IMR-90 (cell line): ENCODE data around the gene SARS2. TPM values are rescaled to one million over a fixed set of nuclear protein-coding genes. Genes with fewer than 3 reads are reported as not detected.

Experiments used
- ATAC-seq: fragments of 200-7000 bp; cut with Tn5 transposase; 2 replicates; pipeline ENCODE4 v1.9.1; 2020; ENCODE audit warnings: low read depth, mild to moderate bottlenecking, moderate library complexity
- BruUV-seq: library from RNA; stranded (reverse); fragments of 400-500 nt; replicated peaks from 2 replicates; lab custom pipeline; 2021; lab: Mats Ljungman, UMichigan
- CTCF ChIA-PET: fragments of 300-600 bp; formaldehyde crosslinking; extraction: SDS; loops from one replicate; lab custom pipeline; 2021; ENCODE audit warnings: antibody characterized with exemption; lab: Yijun Ruan, JAX
- POLR2A ChIA-PET: fragments of 300-600 bp; sonication (Branson Sonifier 250); formaldehyde crosslinking; loops from one replicate; lab custom pipeline; 2022; ENCODE audit warnings: antibody characterized with exemption; ENCODE audit not compliant: unreplicated experiment; lab: Charles Lee
- DNase-seq: peaks from one replicate; pipeline ENCODE4 v3.0.0; 2013
- H2AFZ ChIP-seq: replicated peaks from 2 replicates; pipeline ENCODE3; 2013; ENCODE audit warnings: low read length, mild to moderate bottlenecking; ENCODE audit not compliant: poor library complexity
- H2AK5ac ChIP-seq: 2 replicates; pipeline ENCODE4 v1.6.1; 2013; ENCODE audit warnings: low read depth, low read length, inconsistent platforms
- H2AK9ac ChIP-seq: replicated peaks from 2 replicates; pipeline ENCODE3; 2013; ENCODE audit warnings: mild to moderate bottlenecking, low read depth, low read length, moderate library complexity; ENCODE audit not compliant: poor library complexity
- H2BK120ac ChIP-seq: 2 replicates; pipeline ENCODE4 v1.6.1; 2013; ENCODE audit warnings: low read depth, low read length, inconsistent platforms
- H2BK15ac ChIP-seq: 3 replicates; pipeline ENCODE4 v1.6.1; 2013; ENCODE audit warnings: low read depth, low read length, inconsistent platforms
- H2BK20ac ChIP-seq: 2 replicates; pipeline ENCODE4 v1.6.1; 2013; ENCODE audit warnings: low read depth, mild to moderate bottlenecking, inconsistent platforms, low read length, moderate library complexity
- H2BK5ac ChIP-seq: 2 replicates; pipeline ENCODE4 v1.6.1; 2013; ENCODE audit warnings: mild to moderate bottlenecking, low read depth, low read length, inconsistent platforms; ENCODE audit not compliant: poor library complexity, severe bottlenecking
- H3K14ac ChIP-seq: replicated peaks from 2 replicates; pipeline ENCODE4 v1.6.1; 2013; ENCODE audit warnings: low read depth, low read length, inconsistent platforms
- H3K18ac ChIP-seq: 2 replicates; pipeline ENCODE4 v1.6.1; 2013; ENCODE audit warnings: low read depth, low read length, control low read depth
- H3K23ac ChIP-seq: 2 replicates; pipeline ENCODE4 v1.6.1; 2013; ENCODE audit warnings: low read depth, low read length, inconsistent platforms
- H3K27ac ChIP-seq: 2 replicates; pipeline ENCODE4 v1.5.1; 2013; ENCODE audit warnings: mild to moderate bottlenecking, control low read depth, low read length; ENCODE audit not compliant: insufficient read depth
- H3K27me3 ChIP-seq: 2 replicates; pipeline ENCODE4 v1.6.1; 2013; ENCODE audit warnings: low read length; ENCODE audit not compliant: control insufficient read depth, insufficient read depth
- H3K36me3 ChIP-seq: 2 replicates; pipeline ENCODE4 v1.6.1; 2013; ENCODE audit warnings: low read length, mixed read lengths; ENCODE audit not compliant: control insufficient read depth, insufficient read depth
- H3K4ac ChIP-seq: 2 replicates; pipeline ENCODE4 v1.6.1; 2013; ENCODE audit warnings: low read depth, low read length, inconsistent platforms
- H3K4me1 ChIP-seq: 2 replicates; pipeline ENCODE4 v1.6.1; 2013; ENCODE audit warnings: low read length, mixed read lengths; ENCODE audit not compliant: control insufficient read depth, insufficient read depth
- H3K4me2 ChIP-seq: 2 replicates; pipeline ENCODE4 v1.6.1; 2013; ENCODE audit warnings: low read depth, mild to moderate bottlenecking, control low read depth, low read length, moderate library complexity
- H3K4me3 ChIP-seq: 2 replicates; pipeline ENCODE4 v1.5.1; 2013; ENCODE audit warnings: low read depth, mild to moderate bottlenecking, control low read depth, low read length, moderate library complexity; ENCODE audit not compliant: insufficient read depth
- H3K56ac ChIP-seq: 2 replicates; pipeline ENCODE4 v1.6.1; 2013; ENCODE audit warnings: low read length, inconsistent platforms; ENCODE audit not compliant: insufficient read depth; ENCODE audit errors: extremely low read depth
- H3K79me1 ChIP-seq, 2 experiments: 2 replicates each; pipeline ENCODE4 v1.6.1; 2013; ENCODE audit warnings: low read length in 2 of 2, inconsistent platforms in 1 of 2, low read depth in 1 of 2
- H3K9ac ChIP-seq: 2 replicates; pipeline ENCODE4 v1.6.1; 2013; ENCODE audit warnings: low read depth, low read length, control low read depth
- H3K9me1 ChIP-seq: 2 replicates; pipeline ENCODE4 v1.6.1; 2013; ENCODE audit warnings: low read length, inconsistent platforms; ENCODE audit not compliant: insufficient read depth
- H3K9me3 ChIP-seq: 2 replicates; pipeline ENCODE4 v1.6.1; 2013; ENCODE audit warnings: low read length; ENCODE audit not compliant: control insufficient read depth, insufficient read depth
- H4K20me1 ChIP-seq: 2 replicates; pipeline ENCODE4 v1.6.1; 2013; ENCODE audit warnings: low read length, inconsistent platforms; ENCODE audit not compliant: insufficient read depth
- H4K5ac ChIP-seq: 2 replicates; pipeline ENCODE4 v1.6.1; 2013; ENCODE audit warnings: mild to moderate bottlenecking, low read depth, low read length, control low read depth
- H4K8ac ChIP-seq, 2 experiments: 2 replicates each; pipeline ENCODE4 v1.6.1; 2013; ENCODE audit warnings: low read depth in 2 of 2, low read length in 2 of 2, control low read depth in 1 of 2, inconsistent platforms in 1 of 2
- H4K91ac ChIP-seq: 2 replicates; pipeline ENCODE4 v1.6.1; 2013; ENCODE audit warnings: low read depth, low read length, inconsistent platforms; ENCODE audit not compliant: insufficient read depth
- BHLHE40 ChIP-seq: fragments of 150-350 bp; IDR thresholded peaks from 2 replicates; pipeline ENCODE4 v1.6.1; 2016; ENCODE audit warnings: mild to moderate bottlenecking, low read depth, low read length
- CEBPB ChIP-seq: IDR thresholded peaks from 2 replicates; pipeline ENCODE4 v1.6.1; 2012; ENCODE audit warnings: low read depth, low read length, improper control_type of control experiment
- CHD1 ChIP-seq: IDR thresholded peaks from 2 replicates; pipeline ENCODE4 v1.6.1; 2012; ENCODE audit warnings: low read depth, low read length, improper control_type of control experiment
- CTCF ChIP-seq: conservative IDR thresholded peaks from 2 replicates; pipeline ENCODE4 v1.5.1; 2012; ENCODE audit warnings: mild to moderate bottlenecking, low read depth, low read length, improper control_type of control experiment
- ELK1 ChIP-seq: fragments of 150-350 bp; IDR thresholded peaks from 2 replicates; pipeline ENCODE4 v1.6.1; 2016; ENCODE audit warnings: low read depth, mild to moderate bottlenecking, low read length, moderate library complexity, borderline replicate concordance
- FOS ChIP-seq: fragments of 150-350 bp; IDR thresholded peaks from 2 replicates; pipeline ENCODE4 v1.6.1; 2016; ENCODE audit warnings: low read depth, low read length
- MAZ ChIP-seq: IDR thresholded peaks from 2 replicates; pipeline ENCODE4 v1.6.1; 2012; ENCODE audit warnings: low read depth, mild to moderate bottlenecking, low read length, improper control_type of control experiment, moderate library complexity, borderline replicate concordance
- MXI1 ChIP-seq: IDR thresholded peaks from 2 replicates; pipeline ENCODE4 v1.6.1; 2012; ENCODE audit warnings: low read depth, mild to moderate bottlenecking, low read length, moderate library complexity, borderline replicate concordance
- NFE2L2 ChIP-seq: fragments of 150-350 bp; IDR thresholded peaks from 2 replicates; pipeline ENCODE4 v1.6.1; 2016; ENCODE audit warnings: low read depth, mild to moderate bottlenecking, low read length
- POLR2A ChIP-seq: IDR thresholded peaks from 2 replicates; pipeline ENCODE4 v1.6.1; 2012; ENCODE audit warnings: mild to moderate bottlenecking, low read depth, low read length
- RAD21 ChIP-seq: IDR thresholded peaks from 2 replicates; pipeline ENCODE4 v1.6.1; 2012; ENCODE audit warnings: low read length, improper control_type of control experiment
- RFX5 ChIP-seq: IDR thresholded peaks from 2 replicates; pipeline ENCODE4 v1.8.0; 2012; ENCODE audit warnings: low read depth, mild to moderate bottlenecking, low read length, moderate library complexity
- SMC3 ChIP-seq: fragments of 150-350 bp; IDR thresholded peaks from 2 replicates; pipeline ENCODE4 v1.6.1; 2016; ENCODE audit warnings: low read depth, mild to moderate bottlenecking, antibody characterized with exemption, low read length, moderate library complexity
- USF2 ChIP-seq: fragments of 150-350 bp; IDR thresholded peaks from 2 replicates; pipeline ENCODE4 v1.6.1; 2017; ENCODE audit warnings: mild to moderate bottlenecking, antibody characterized with exemption, low read length, low read depth
- WGBS, 2 experiments: methylation state at CpG; one replicate each; pipeline versions ENCODE4 v1.1.5 to v1.1.7; 2013; ENCODE audit warnings: missing lambda C conversion rate in 2 of 2; ENCODE audit not compliant: insufficient read length in 1 of 2; ENCODE audit errors: extremely low coverage in 2 of 2; 5-methylcytosine and 5-hydroxymethylcytosine counted together
- dilution Hi-C: fragments of 300-500 bp; cut with HindIII; formaldehyde crosslinking; loops from one replicate; pipeline ENCODE4 v1.14.3; 2018; ENCODE audit warnings: low sequenced_read_pairs; ENCODE audit not compliant: unreplicated experiment
- in situ Hi-C: fragments of 300-500 bp; cut with MboI; formaldehyde crosslinking; loops from 3 replicates; pipeline ENCODE4 v1.14.3; 2019; ENCODE audit warnings: low sequenced_read_pairs, inconsistent platforms, mixed read lengths
- intact Hi-C: fragments of 100-400 bp; cut with micrococcal nuclease; formaldehyde crosslinking; loops from 2 replicates; pipeline ENCODE4 v1.10.0; 2022
- polyA plus RNA-seq, 3 experiments: library from polyadenylated mRNA; depleted of rRNA; stranded (reverse); fragments of >200 nt; gene quantifications; 2 replicates each; pipeline ENCODE4 v1.2.3, GENCODE V29; 2012; ENCODE audit warnings: low replicate concordance in 1 of 3
- total RNA-seq: library from RNA; depleted of rRNA; stranded (reverse); fragments of >200 nt; gene quantifications from 2 replicates; pipeline ENCODE4 v1.2.3, GENCODE V29; 2012

SARS2 gene
- total and polyA plus RNA-seq, 2 of the 4 experiments (the other 2 are of a cell fraction): 10.8 to 33.4 TPM

- Histone ChIP-seq H4K20me1 (no peaks in the 10 kb centered on the region), H3K23ac (no peak overlapping the region), H2BK20ac (no peak overlapping the region), H4K91ac (no peak overlapping the region), H3K14ac (no peak overlapping the region), H2AK5ac (no peak overlapping the region), H4K8ac (no peak overlapping the region), H2BK5ac (no peak overlapping the region), H3K4me1 (no peaks in the 10 kb centered on the region; the same call in 1 of the 2 replicates), H2BK15ac (no peak overlapping the region), H3K4me2 (no peak overlapping the region), H3K4ac (no peak overlapping the region), H3K27me3 (no peaks in the 10 kb centered on the region), H3K9me1 (0 out of 2 replicates have a peak, but pooled peaks cover 4% of the 10 kb centered on the region), H3K79me1 (no peaks in the 10 kb centered on the region), H4K5ac (no peak overlapping the region), H2BK120ac (no peak overlapping the region), H3K56ac (no peak overlapping the region), H2AK9ac (no peak overlapping the region), H3K9ac (no peak overlapping the region), H3K36me3 (peaks cover 17% of the 10 kb centered on the region), H3K4me3 (no peak overlapping the region), H2AFZ (no peak overlapping the region), H3K9me3 (no peaks in the 10 kb centered on the region), H3K18ac (no peak overlapping the region), H3K27ac (no peak overlapping the region)
- ChIA-PET CTCF (interaction anchor here (0.5 kb wide), 1 partner anchor 17 kb away, joined by 3 read pairs; no protein-coding TSS in a partner anchor), POLR2A (no interaction called here)
- ATAC-seq (no peak), DNase-seq (no peak)
- in situ Hi-C loops: loop anchor here (25.0 kb wide), 1 partner anchor 533 kb away; the partner anchor contains the start of gene FAM98C
- dilution Hi-C loops: no loop called here
- 92% methylated on average over 2 of the region's 12 CpGs; no CpG with 5 or more reads in 1 of the 2 experiments for WGBS, 2 experiments
- TF ChIP-seq CTCF (no peak), CEBPB (no peak), SMC3 (no peak), FOS (no peak), RAD21 (no peak), POLR2A (no peak), BHLHE40 (no peak), MXI1 (no peak), ELK1 (no peak), NFE2L2 (no peak), RFX5 (no peak), CHD1 (no peak), USF2 (no peak), MAZ (no peak)
- intact Hi-C loops: no loop called here
- BruUV-seq: no TSS peak
These were observed 14.5 kb upstream of the SARS2 start for GRCh38 chr19:38944981-38945506.
